Natural killer cell (primary cell): ENCODE measurements around the gene TMEM86A. TPM values are rescaled to one million over a fixed set of nuclear protein-coding genes. Genes with fewer than 3 reads are reported as not detected.

Experiments
- ATAC-seq, 3 donors: fragments of 150-1000 bp in 2 of 3; fragments of 200-7000 bp in 1 of 3; cut with Tn5 transposase; 1 replicate in 1 of 3; 2 replicates in 2 of 3; pipeline ENCODE4 v1.10.0; 2021; ENCODE audit warnings: mild to moderate bottlenecking in 2 of 3, moderate library complexity in 2 of 3
- DNase-seq, 2 donors: peaks; one replicate each; pipeline versions ENCODE4 v3.0.0 to v3.0.0-alpha.2; 2013 to 2021; ENCODE audit warnings: mixed read lengths in 1 of 2
- H3K27ac ChIP-seq: one replicate; pipeline ENCODE4 v1.5.1; 2013; ENCODE audit warnings: mild to moderate bottlenecking, low read length
- H3K27me3 ChIP-seq: one replicate; pipeline ENCODE4 v1.6.1; 2013; ENCODE audit warnings: low read length; ENCODE audit not compliant: control insufficient read depth, insufficient read depth
- H3K36me3 ChIP-seq: one replicate; pipeline ENCODE4 v1.6.1; 2013; ENCODE audit warnings: low read length; ENCODE audit not compliant: control insufficient read depth, insufficient read depth
- H3K4me1 ChIP-seq: one replicate; pipeline ENCODE4 v1.6.1; 2013; ENCODE audit warnings: low read length; ENCODE audit not compliant: control insufficient read depth, insufficient read depth
- H3K4me3 ChIP-seq: one replicate; pipeline ENCODE4 v1.5.1; 2013; ENCODE audit warnings: low read length
- H3K9me3 ChIP-seq: one replicate; pipeline ENCODE4 v1.6.1; 2013; ENCODE audit warnings: low read length; ENCODE audit not compliant: control insufficient read depth, insufficient read depth
- H3K27ac Mint-ChIP-seq, 2 donors: one replicate each; pipeline ENCODE4 v1.8.0; 2022; ENCODE audit warnings: mild to moderate bottlenecking in 2 of 2, mixed read lengths in 2 of 2, moderate library complexity in 1 of 2
- H3K27me3 Mint-ChIP-seq, 2 donors: one replicate each; pipeline ENCODE4 v1.8.0; 2022; ENCODE audit warnings: low read depth in 2 of 2, mixed read lengths in 2 of 2
- H3K36me3 Mint-ChIP-seq: one replicate; pipeline ENCODE4 v1.8.0; 2022; ENCODE audit warnings: mixed read lengths
- H3K4me1 Mint-ChIP-seq, 2 donors: one replicate each; pipeline ENCODE4 v1.8.0; 2022; ENCODE audit warnings: mixed read lengths in 2 of 2
- H3K4me3 Mint-ChIP-seq: one replicate; pipeline ENCODE4 v1.8.0; 2022; ENCODE audit warnings: mild to moderate bottlenecking, moderate library complexity, mixed read lengths
- H3K9me3 Mint-ChIP-seq, 2 donors: one replicate each; pipeline ENCODE4 v1.8.0; 2022; ENCODE audit warnings: mixed read lengths in 2 of 2
- WGBS: methylation state at CpG from one replicate; pipeline ENCODE4 v1.1.7; 2013; ENCODE audit warnings: missing lambda C conversion rate; ENCODE audit not compliant: insufficient coverage; 5-methylcytosine and 5-hydroxymethylcytosine counted together
- intact Hi-C: fragments of 100-400 bp; cut with micrococcal nuclease; formaldehyde crosslinking; loops from one replicate; pipeline ENCODE4 v1.14.2; 2022
- total RNA-seq, 4 donors: library from RNA; stranded (reverse); fragments of 120-200 nt in 1 of 4; gene quantifications; one replicate each; pipeline versions ENCODE4 v1.2.3 to v1.2.4, GENCODE V29; 2013 to 2022
- TF ChIP-seq, protein P1 (sequence below): fragments of 200-600 bp; IDR thresholded peaks from one replicate; pipeline ENCODE4 v1.8.0; 2022; ENCODE audit warnings: antibody characterized with exemption

TMEM86A gene
- total RNA-seq, 3 donors from 2014 or later (not counting 1 experiment from before 2014, with no cell fraction given) = 3.1 to 9.3 (median 9.0) TPM

DNA sequence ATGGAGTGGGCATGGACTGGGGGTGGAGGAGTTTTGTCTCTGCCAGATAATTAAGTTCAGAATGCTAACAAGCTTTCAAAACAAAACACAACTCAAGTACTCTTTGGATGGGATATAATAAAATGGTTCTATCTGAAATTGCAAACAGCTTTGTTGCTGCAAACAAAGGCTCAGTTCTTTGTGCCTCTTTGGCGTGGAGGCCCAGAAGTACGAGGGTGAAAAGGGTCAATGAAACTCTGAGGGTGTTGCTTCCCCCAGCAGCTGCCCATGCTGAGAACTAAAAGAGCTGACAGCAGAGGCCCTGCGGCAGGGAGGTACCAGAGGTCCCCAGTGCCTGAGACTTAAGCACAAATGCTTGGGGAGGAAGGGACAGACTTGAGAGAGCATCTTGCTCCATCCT, 53.9 kb downstream of the TMEM86A start:
- Mint-ChIP-seq H3K4me1 (no peaks in the 10 kb centered on the region), H3K4me3 (no peak overlapping the region), H3K36me3 (no peaks in the 10 kb centered on the region), H3K27ac (no peak overlapping the region), H3K27me3 (peaks cover 0 to 7% of the 10 kb centered on the region in 2 donors), H3K9me3 (no peaks in the 10 kb centered on the region)
- Histone ChIP-seq H3K9me3 (no peaks in the 10 kb centered on the region), H3K4me1 (no peaks in the 10 kb centered on the region), H3K27ac (no peak overlapping the region), H3K36me3 (no peaks in the 10 kb centered on the region), H3K27me3 (no peaks in the 10 kb centered on the region), H3K4me3 (no peak overlapping the region)
- intact Hi-C loops = no loop called here
- ATAC-seq = no peak
- 72% methylated on average over 3 of the region's 3 CpGs for WGBS
- no peak for DNase-seq
- TF ChIP-seq, protein P1, sequence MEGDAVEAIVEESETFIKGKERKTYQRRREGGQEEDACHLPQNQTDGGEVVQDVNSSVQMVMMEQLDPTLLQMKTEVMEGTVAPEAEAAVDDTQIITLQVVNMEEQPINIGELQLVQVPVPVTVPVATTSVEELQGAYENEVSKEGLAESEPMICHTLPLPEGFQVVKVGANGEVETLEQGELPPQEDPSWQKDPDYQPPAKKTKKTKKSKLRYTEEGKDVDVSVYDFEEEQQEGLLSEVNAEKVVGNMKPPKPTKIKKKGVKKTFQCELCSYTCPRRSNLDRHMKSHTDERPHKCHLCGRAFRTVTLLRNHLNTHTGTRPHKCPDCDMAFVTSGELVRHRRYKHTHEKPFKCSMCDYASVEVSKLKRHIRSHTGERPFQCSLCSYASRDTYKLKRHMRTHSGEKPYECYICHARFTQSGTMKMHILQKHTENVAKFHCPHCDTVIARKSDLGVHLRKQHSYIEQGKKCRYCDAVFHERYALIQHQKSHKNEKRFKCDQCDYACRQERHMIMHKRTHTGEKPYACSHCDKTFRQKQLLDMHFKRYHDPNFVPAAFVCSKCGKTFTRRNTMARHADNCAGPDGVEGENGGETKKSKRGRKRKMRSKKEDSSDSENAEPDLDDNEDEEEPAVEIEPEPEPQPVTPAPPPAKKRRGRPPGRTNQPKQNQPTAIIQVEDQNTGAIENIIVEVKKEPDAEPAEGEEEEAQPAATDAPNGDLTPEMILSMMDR = no peak

DNA sequence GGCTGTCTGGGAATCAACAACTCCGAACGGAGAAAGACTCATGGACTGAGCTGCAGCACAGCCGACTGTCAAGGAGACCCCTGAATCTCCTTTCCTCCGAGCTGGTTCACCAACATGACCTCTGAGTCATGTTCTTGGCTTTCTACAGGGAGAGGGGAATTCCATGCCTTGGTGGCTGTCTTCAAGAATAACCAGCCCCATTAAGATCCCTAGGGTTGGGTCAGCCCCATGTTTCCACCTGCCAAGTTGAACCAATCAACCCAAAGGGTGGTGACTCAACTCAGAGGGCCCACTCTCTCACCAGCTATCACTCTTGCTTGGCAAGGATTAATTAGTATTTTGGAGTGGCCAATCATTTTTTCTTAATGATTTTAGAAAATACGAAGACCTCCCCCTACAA, 55.7 kb downstream of the TMEM86A start:
- Histone ChIP-seq H3K36me3 (no peaks in the 10 kb centered on the region), H3K4me3 (no peak overlapping the region), H3K27me3 (no peaks in the 10 kb centered on the region), H3K27ac (no peak overlapping the region), H3K4me1 (no peaks in the 10 kb centered on the region), H3K9me3 (no peaks in the 10 kb centered on the region)
- ATAC-seq (no peak), DNase-seq (no peak)
- Mint-ChIP-seq H3K27me3 (peaks cover 0 to 10% of the 10 kb centered on the region in 2 donors), H3K36me3 (no peaks in the 10 kb centered on the region), H3K9me3 (no peaks in the 10 kb centered on the region), H3K27ac (no peak overlapping the region), H3K4me3 (no peak overlapping the region), H3K4me1 (no peaks in the 10 kb centered on the region)
- TF ChIP-seq, protein P1 = no peak
- 70% methylated on average over 5 of the region's 5 CpGs for WGBS
- intact Hi-C loops = no loop called here

Other genes starting within 250 kb of the TMEM86A start
- gene LDHAL6A, start 242.9 kb upstream of the TMEM86A start, total RNA-seq = under 1 TPM; 0.15 to 0.82 (median 0.72) TPM
- gene TSG101, start 171.8 kb upstream of the TMEM86A start, total RNA-seq = 10 to 100 TPM; 22.7 to 35.2 (median 23.0) TPM
- gene UEVLD, start 110.0 kb upstream of the TMEM86A start, total RNA-seq = 10 to 100 TPM; 13.6 to 17.8 (median 15.6) TPM
- 1 to 10 TPM; 2.2 to 3.5 (median 2.2) TPM for gene MISFA, start 99.0 kb upstream of the TMEM86A start, total RNA-seq
- gene SPTY2D1, start 64.4 kb upstream of the TMEM86A start, total RNA-seq = 10 to 100 TPM; 58.6 to 62.5 (median 62.0) TPM
- 1 to 10 TPM in 2 of 3 donors, under 1 TPM in 1; 0.83 to 1.7 (median 1.2) TPM for gene IGSF22, start 27.4 kb downstream of the TMEM86A start, total RNA-seq
- not detected for gene PTPN5, start 93.0 kb downstream of the TMEM86A start, total RNA-seq
- not detected for gene MRGPRX1, start 240.6 kb downstream of the TMEM86A start, total RNA-seq